ENCODE measurements around the gene ROCK2. TPM values are rescaled to one million over a fixed set of nuclear protein-coding genes. Genes with fewer than 3 reads are reported as not detected.

Gene ROCK2
- total and polyA plus RNA-seq, 10 donors: 4.0 to 89.6 (median 65.8) TPM

DNA sequence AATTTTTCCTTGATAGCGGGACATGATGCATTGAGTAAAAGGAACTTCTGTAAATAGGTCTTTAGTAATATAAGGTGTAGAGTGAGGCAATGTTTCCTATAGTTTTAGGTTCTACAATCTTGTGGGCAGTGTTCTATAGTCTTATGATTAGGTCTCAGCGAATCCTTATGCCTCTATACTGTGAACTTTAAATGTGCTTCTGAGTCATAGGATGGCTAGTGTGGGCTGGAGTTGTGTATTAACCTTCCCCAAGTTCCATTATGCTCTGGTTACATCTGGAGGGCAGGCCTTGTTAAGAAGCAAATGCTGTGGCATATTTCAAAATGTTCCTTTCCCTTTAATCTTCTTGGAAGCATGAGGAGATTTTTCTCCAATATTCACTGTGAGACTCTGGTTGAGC is 73.5 kb downstream of the ROCK2 start:
- Histone ChIP-seq H3K27ac (no peak overlapping the region), H3K27me3 (replicated peaks in 1 of 7) (no peaks in the 10 kb centered on the region), H3K4me3 (no peak overlapping the region), H3K4me1 (peaks cover 0 to 21% (median 2%) of the 10 kb centered on the region in 6 donors), H3K36me3 (peaks cover 0 to 33% (median 2%) of the 10 kb centered on the region in 6 donors), H3K9me3 (peaks cover 0 to 9% (median 0%) of the 10 kb centered on the region in 8 donors)
- intact Hi-C loops (cut with DNase I; ENCODE audit: low total_unique reads): no loop called here
- DNase-seq: no peak
- 53 to 89% (median 69%) methylated on average over 2 of the region's 2 CpGs for WGBS, 5 donors
- TF ChIP-seq POLR2A (IDR thresholded peaks at IDR 0.05) (no peak), CTCF (IDR thresholded peaks at IDR 0.05 in 8 of 11, conservative IDR thresholded peaks at IDR 0.05 in 3 of 11) (no peak), POLR2AphosphoS5 (IDR thresholded peaks at IDR 0.05) (no peak)

DNA sequence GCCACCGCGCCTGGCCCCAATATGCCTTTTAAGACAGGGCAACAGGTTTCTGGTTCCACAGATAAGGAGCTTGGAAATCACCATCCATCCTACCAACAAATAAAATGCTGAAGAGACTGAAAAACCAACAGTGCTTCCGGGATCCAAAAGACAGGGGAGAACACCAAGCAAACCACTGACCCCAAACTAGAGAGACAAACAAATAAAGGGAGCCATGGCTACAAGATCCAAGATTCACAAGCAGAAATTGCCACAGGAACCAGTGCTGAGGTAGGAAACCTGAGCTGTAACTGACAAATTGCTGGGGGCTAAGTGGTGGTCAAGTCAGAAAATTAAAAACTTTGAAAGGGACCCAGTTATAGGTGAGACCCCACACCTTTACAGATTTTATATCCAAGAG is 76.5 kb downstream of the ROCK2 start:
- intact Hi-C loops (cut with DNase I; ENCODE audit: low total_unique reads): no loop called here
- DNase-seq: no peak
- H3K27ac ChIP-seq: no peak overlapping the region
- no peak overlapping the region for H3K4me3 ChIP-seq
- H3K27me3 ChIP-seq (replicated peaks in 1 of 7): no peaks in the 10 kb centered on the region
- H3K9me3 ChIP-seq: peaks cover 0 to 9% (median 0%) of the 10 kb centered on the region in 8 donors
- 96 to 100% (median 97%) methylated on average over 3 of the region's 3 CpGs for WGBS, 5 donors
- peaks cover 0 to 2% (median 0%) of the 10 kb centered on the region in 6 donors for H3K4me1 ChIP-seq
- peaks cover 0 to 34% (median 2%) of the 10 kb centered on the region in 6 donors for H3K36me3 ChIP-seq
- TF ChIP-seq CTCF (IDR thresholded peaks at IDR 0.05 in 8 of 11, conservative IDR thresholded peaks at IDR 0.05 in 3 of 11) (no peak), POLR2A (IDR thresholded peaks at IDR 0.05) (no peak), POLR2AphosphoS5 (IDR thresholded peaks at IDR 0.05) (no peak)

DNA sequence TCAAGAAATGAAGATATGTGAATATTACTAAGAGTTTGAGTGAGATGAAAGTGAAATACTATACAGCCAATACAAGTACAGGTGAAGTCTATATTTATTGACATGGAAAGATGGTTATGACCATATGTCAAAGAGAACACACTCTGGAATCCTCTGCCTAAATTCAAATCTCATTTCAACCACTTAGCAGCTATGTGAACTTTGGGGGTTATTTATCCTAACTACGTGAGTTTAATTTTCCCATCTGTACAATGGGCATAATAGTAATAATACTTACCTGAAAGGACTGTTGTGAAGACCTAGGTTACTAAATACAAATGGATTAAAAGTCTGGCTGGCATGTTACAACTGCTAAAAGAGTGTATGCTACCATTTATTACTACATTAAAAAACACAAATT is 79.6 kb downstream of the ROCK2 start:
- intact Hi-C loops (cut with DNase I; ENCODE audit: low total_unique reads): no loop called here
- H3K27me3 ChIP-seq (replicated peaks in 1 of 7): no peaks in the 10 kb centered on the region
- no peak for DNase-seq
- 96 to 100% (median 97%) methylated on average over 1 of the region's 1 CpG for WGBS, 5 donors
- no peak overlapping the region for H3K4me3 ChIP-seq
- H3K4me1 ChIP-seq: peaks cover 0 to 3% (median 0%) of the 10 kb centered on the region in 6 donors
- H3K27ac ChIP-seq: no peak overlapping the region
- TF ChIP-seq POLR2A (IDR thresholded peaks at IDR 0.05) (no peak), CTCF (IDR thresholded peaks at IDR 0.05 in 8 of 11, conservative IDR thresholded peaks at IDR 0.05 in 3 of 11) (no peak), POLR2AphosphoS5 (IDR thresholded peaks at IDR 0.05) (no peak)
- H3K36me3 ChIP-seq: peaks cover 0 to 13% (median 0%) of the 10 kb centered on the region in 6 donors
- H3K9me3 ChIP-seq: peaks cover 0 to 9% (median 0%) of the 10 kb centered on the region in 8 donors

GRCh38 chr2:11264007-11264406 is 80.4 kb downstream of the ROCK2 start:
- Histone ChIP-seq H3K4me1 (peaks cover 0 to 3% (median 0%) of the 10 kb centered on the region in 6 donors), H3K4me3 (no peak overlapping the region), H3K27ac (no peak overlapping the region), H3K27me3 (replicated peaks in 1 of 7) (no peaks in the 10 kb centered on the region), H3K36me3 (peaks cover 0 to 7% (median 0%) of the 10 kb centered on the region in 6 donors), H3K9me3 (peaks cover 0 to 4% (median 0%) of the 10 kb centered on the region in 8 donors)
- no peak for DNase-seq
- intact Hi-C loops (cut with DNase I; ENCODE audit: low total_unique reads): no loop called here
- 94 to 96% (median 95%) methylated on average over 2 of the region's 2 CpGs for WGBS, 5 donors
- TF ChIP-seq POLR2AphosphoS5 (IDR thresholded peaks at IDR 0.05): no peak
- TF ChIP-seq CTCF (IDR thresholded peaks at IDR 0.05 in 8 of 11, conservative IDR thresholded peaks at IDR 0.05 in 3 of 11): no peak
- no peak for TF ChIP-seq POLR2A (IDR thresholded peaks at IDR 0.05)
